Adipocyte (in vitro differentiated cells): ENCODE results near the gene TP53RK.

Experiments used
- DNase-seq: peaks from one replicate; pipeline ENCODE4 v3.0.0-alpha.2; 2015; ENCODE audit warnings: low read depth
- H3K27me3 ChIP-seq: replicated peaks from 2 replicates; pipeline ENCODE4 v1.7.0; 2013; ENCODE audit warnings: mild to moderate bottlenecking, low read length, moderate library complexity; ENCODE audit not compliant: control insufficient read depth, insufficient read depth
- H3K36me3 ChIP-seq: 2 replicates; pipeline ENCODE4 v1.7.0; 2013; ENCODE audit warnings: low read length, mild to moderate bottlenecking, moderate library complexity; ENCODE audit not compliant: control insufficient read depth, insufficient read depth, severe bottlenecking
- H3K4me1 ChIP-seq: 2 replicates; pipeline ENCODE4 v1.7.0; 2013; ENCODE audit warnings: mild to moderate bottlenecking, low read length, moderate library complexity; ENCODE audit not compliant: control insufficient read depth, insufficient read depth
- H3K4me3 ChIP-seq: 2 replicates; pipeline ENCODE4 v1.7.0; 2013; ENCODE audit warnings: mild to moderate bottlenecking, low read length, moderate library complexity
- H3K9ac ChIP-seq: 2 replicates; pipeline ENCODE4 v1.7.0; 2013; ENCODE audit warnings: mild to moderate bottlenecking, low read length, moderate library complexity
- H3K9me3 ChIP-seq: 2 replicates; pipeline ENCODE4 v1.7.0; 2013; ENCODE audit warnings: mild to moderate bottlenecking, low read length, moderate library complexity; ENCODE audit not compliant: control insufficient read depth

TP53RK gene

GRCh38 chr20:46717818-46718541, 28.7 kb upstream of the TP53RK start:
- Histone ChIP-seq H3K36me3 (peaks cover 28% of the 10 kb centered on the region), H3K9me3 (peaks cover 9% of the 10 kb centered on the region), H3K4me1 (peaks cover 25% of the 10 kb centered on the region), H3K9ac (no peak overlapping the region), H3K4me3 (no peak overlapping the region), H3K27me3 (no peaks in the 10 kb centered on the region)
- DNase-seq: no peak

GRCh38 chr20:46715292-46715756, 26.1 kb upstream of the TP53RK start:
- Histone ChIP-seq H3K9ac (peak overlapping the region; percentile 47), H3K4me1 (peaks cover 48% of the 10 kb centered on the region), H3K36me3 (peaks cover 15% of the 10 kb centered on the region), H3K27me3 (no peaks in the 10 kb centered on the region), H3K9me3 (no peaks in the 10 kb centered on the region), H3K4me3 (peak overlapping the region; percentile 36)
- peak; percentile 62 for DNase-seq

- H3K27me3 ChIP-seq: no peaks in the 10 kb centered on the region
- H3K36me3 ChIP-seq: peaks cover 5% of the 10 kb centered on the region
- H3K9me3 ChIP-seq: no peaks in the 10 kb centered on the region
- H3K9ac ChIP-seq: no peak overlapping the region
- peaks cover 52% of the 10 kb centered on the region for H3K4me1 ChIP-seq
- no peak overlapping the region for H3K4me3 ChIP-seq
- no peak for DNase-seq
Measured at GRCh38 chr20:46713957-46714834, 25.0 kb upstream of the TP53RK start.

- Histone ChIP-seq H3K4me3 (peak overlapping the region; percentile 87), H3K27me3 (no peaks in the 10 kb centered on the region), H3K4me1 (peaks cover 56% of the 10 kb centered on the region), H3K36me3 (peaks cover 5% of the 10 kb centered on the region), H3K9ac (peak overlapping the region; percentile 20), H3K9me3 (no peaks in the 10 kb centered on the region)
- DNase-seq: no peak
Measured at GRCh38 chr20:46712056-46712636, 22.9 kb upstream of the TP53RK start.

GRCh38 chr20:46710153-46710913, 21.1 kb upstream of the TP53RK start:
- DNase-seq: no peak
- Histone ChIP-seq H3K4me1 (peaks cover 58% of the 10 kb centered on the region), H3K36me3 (peaks cover 5% of the 10 kb centered on the region), H3K27me3 (no peaks in the 10 kb centered on the region), H3K9ac (peak overlapping the region; percentile 95), H3K4me3 (peak overlapping the region; percentile 87), H3K9me3 (peaks cover 9% of the 10 kb centered on the region)

GRCh38 chr20:46709459-46710152, 20.4 kb upstream of the TP53RK start, which contains the start of gene SLC2A10:
SLC2A10 (plus strand) TSS chr20:46709649; CDS start chr20:46709737, 88 bp downstream.
- peaks cover 5% of the 10 kb centered on the region for H3K36me3 ChIP-seq

GRCh38 chr20:46709055-46709458, 19.8 kb upstream of the TP53RK start:
- Histone ChIP-seq H3K36me3 (peaks cover 5% of the 10 kb centered on the region), H3K9ac (peak overlapping the region; percentile 95), H3K27me3 (no peaks in the 10 kb centered on the region), H3K9me3 (peaks cover 9% of the 10 kb centered on the region), H3K4me3 (peak overlapping the region; percentile 87), H3K4me1 (peaks cover 59% of the 10 kb centered on the region)
- DNase-seq: no peak

More at GRCh38 chr20:46709459-46710152, 20.4 kb upstream of the TP53RK start, which contains the start of gene SLC2A10:
- Histone ChIP-seq H3K27me3 (no peaks in the 10 kb centered on the region), H3K9ac (peak within 1 kb of the TSS; percentile 95), H3K4me1 (peaks cover 58% of the 10 kb centered on the region), H3K4me3 (peak within 1 kb of the TSS; percentile 87), H3K9me3 (peaks cover 9% of the 10 kb centered on the region)
- DNase-seq: peak; percentile 86

GRCh38 chr20:46708172-46708860, 19.1 kb upstream of the TP53RK start:
- no peak overlapping the region for H3K4me3 ChIP-seq
- H3K9me3 ChIP-seq: peaks cover 9% of the 10 kb centered on the region
- peaks cover 5% of the 10 kb centered on the region for H3K36me3 ChIP-seq
- H3K27me3 ChIP-seq: no peaks in the 10 kb centered on the region
- peaks cover 57% of the 10 kb centered on the region for H3K4me1 ChIP-seq
- no peak overlapping the region for H3K9ac ChIP-seq
- no peak for DNase-seq

- H3K36me3 ChIP-seq: peaks cover 2% of the 10 kb centered on the region
- peak overlapping the region; percentile 81 for H3K9ac ChIP-seq
- DNase-seq: no peak
- H3K4me1 ChIP-seq: peaks cover 40% of the 10 kb centered on the region
- peaks cover 9% of the 10 kb centered on the region for H3K9me3 ChIP-seq
- H3K27me3 ChIP-seq: no peaks in the 10 kb centered on the region
- H3K4me3 ChIP-seq: no peak overlapping the region
Measured at GRCh38 chr20:46706242-46706641, 17.0 kb upstream of the TP53RK start.

GRCh38 chr20:46705378-46705729, 16.1 kb upstream of the TP53RK start:
- Histone ChIP-seq H3K9me3 (peaks cover 9% of the 10 kb centered on the region), H3K9ac (peak overlapping the region; percentile 81), H3K4me3 (peak overlapping the region; percentile 60), H3K36me3 (no peaks in the 10 kb centered on the region), H3K4me1 (peaks cover 32% of the 10 kb centered on the region), H3K27me3 (no peaks in the 10 kb centered on the region)
- DNase-seq: peak; percentile 92
